GM18526 (cell line): ENCODE results near the gene KCTD3.

ENCODE experiments used
- POLR2A ChIP-seq: IDR thresholded peaks from 3 replicates; pipeline ENCODE4 v1.6.1; 2011; ENCODE audit not compliant: insufficient read length; ENCODE audit errors: extremely low read depth

The KCTD3 gene

DNA sequence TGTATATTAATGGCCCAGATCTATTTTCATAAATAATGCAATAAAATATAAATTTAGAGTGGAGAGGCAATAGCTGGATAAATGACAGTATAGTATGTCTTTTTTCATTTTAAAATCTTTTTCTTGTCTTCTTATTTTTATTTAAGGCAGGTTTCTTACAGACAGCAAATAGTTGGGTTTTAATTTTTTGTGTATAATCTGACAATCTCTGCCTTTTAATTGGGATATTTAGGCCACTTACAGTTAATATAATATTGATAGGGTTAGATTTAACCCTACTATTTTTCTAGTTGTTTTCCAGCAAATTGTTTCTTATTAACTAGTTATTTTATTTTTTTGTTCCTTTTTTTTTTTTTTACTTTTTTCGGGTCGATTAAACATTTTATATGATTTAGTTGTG is 23.3 kb upstream of the KCTD3 start:
- TF ChIP-seq POLR2A = no peak

DNA sequence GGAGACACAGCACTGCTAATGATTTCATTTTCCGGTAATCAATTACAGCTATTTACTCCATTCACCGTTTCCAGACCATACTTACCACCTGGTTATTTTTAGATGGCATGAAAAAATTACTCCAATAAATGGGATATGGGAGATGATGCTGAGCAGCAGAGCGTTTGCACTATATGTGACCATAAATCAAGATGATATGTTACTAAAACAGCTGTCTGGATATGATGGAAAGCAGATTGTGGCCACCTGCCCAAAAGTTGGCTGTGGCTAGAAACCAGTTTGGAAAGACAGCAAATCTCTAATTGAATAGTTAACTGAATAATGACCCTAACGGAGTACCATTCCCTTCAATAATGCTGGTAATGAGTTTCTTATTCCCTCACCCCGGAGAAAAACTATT is 22.5 kb upstream of the KCTD3 start:
- no peak for TF ChIP-seq POLR2A

DNA sequence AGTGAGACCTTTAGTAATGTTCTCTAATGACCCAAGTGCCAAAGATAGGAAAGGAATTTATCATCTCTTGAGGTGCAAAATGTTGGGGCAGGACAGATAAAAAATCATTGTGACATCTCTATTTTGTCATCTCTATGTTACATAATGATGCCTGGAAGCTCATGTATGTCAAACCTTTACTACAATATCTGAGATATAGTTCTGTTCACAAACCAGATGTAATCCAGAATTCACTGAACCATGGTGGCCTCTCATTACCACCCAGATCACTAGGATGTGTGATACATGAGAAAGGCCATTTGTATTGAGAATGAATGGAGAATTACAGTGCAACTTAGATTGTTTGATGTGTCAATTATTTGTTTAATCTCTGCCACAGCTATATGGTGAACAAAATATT is 22.0 kb upstream of the KCTD3 start:
- TF ChIP-seq POLR2A = no peak

DNA sequence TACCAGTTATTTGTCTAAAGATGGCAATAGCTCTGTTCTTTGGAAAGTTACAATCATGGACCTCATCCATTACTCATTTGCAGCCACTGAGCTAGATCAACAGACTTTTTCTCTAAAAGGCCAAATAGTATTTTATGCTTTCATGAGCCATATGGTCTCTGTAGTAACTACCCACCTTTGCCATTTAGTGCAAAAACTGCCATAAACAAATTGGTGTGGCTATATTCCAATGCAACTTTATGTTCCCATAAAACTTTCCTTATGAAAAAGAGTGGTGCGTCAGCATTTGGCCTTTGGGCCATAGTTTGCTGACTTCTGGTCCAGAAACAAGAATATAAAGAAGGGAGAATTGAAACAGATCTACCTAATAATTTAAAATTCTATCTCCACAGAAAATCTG is 20.1 kb upstream of the KCTD3 start:
- TF ChIP-seq POLR2A = no peak

DNA sequence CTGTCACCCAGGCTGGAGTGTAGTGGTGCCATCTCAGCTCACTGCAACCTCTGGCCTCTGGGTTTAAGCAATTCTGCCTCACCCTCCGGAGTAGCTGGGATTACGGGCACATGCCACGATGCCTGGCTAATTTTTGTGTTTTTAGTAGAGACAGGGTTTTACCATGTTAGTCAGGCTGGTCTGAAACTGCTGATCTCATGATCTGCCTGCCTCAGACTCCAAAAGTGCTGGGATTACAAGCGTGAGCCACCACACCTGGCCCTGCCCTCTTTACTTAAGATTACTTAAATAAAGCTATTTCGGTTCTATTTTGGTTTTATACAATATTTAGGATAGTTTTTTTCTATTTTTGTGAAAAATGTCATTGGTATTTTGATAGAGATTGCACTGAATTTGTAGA is 15.3 kb upstream of the KCTD3 start:
- no peak for TF ChIP-seq POLR2A

DNA sequence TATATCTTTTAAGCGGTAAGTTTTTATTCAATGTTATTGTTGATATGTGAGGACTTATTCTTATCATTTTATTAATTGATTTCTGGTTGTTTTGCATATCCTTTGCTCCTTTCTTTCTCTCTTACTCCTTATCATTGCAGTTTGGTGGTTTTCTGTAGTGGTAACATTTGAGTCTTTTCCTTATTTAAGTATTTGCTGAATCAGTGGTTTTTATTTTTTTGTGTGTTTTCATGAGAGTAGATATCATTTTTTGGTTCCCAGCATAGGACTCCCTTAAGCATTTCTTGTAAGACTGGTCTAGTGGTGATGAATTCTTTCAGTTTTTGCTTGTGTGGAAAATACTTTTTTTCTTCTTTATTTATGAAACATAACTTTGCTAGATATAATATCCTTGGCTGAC is 12.2 kb upstream of the KCTD3 start:
- TF ChIP-seq POLR2A = no peak

DNA sequence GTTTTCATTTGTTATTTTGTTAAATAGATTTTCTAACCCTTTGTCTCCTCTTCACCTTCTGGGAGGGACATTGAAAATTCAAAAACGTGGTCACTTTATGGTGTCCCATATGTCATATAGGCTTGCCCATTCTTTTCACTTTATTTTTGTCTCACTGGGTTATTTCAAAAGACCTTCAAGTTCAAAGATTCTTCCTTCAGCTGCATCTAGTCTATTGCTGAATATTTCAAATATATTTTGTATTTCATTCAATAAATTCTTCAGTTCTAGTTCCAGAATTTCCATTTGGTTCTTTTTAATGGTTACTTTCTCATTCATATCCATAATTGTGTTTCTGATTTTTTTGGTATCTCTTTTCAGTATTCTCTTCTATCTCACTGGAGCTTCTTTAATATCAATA is 11.6 kb upstream of the KCTD3 start:
- no peak for TF ChIP-seq POLR2A

DNA sequence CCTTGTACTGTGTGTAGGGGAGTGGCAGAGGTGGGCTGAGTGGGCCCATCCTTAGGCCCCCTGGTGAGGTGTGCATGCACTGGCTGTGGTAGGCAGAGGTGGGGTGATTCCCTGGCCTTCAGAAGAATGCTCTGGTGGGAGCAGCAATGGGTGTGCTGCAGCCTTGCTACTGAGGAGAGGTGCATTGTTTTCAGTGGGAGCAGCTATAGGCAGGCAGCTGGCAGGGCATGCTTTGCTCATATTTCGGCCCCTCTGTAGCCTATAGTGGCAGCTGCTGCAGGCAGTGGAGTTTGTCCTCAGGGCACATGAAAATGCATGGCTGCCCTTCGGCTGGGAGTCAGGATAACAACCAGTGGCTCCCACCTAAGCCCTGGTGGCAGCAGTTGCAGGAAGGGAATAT is 10.1 kb upstream of the KCTD3 start:
- TF ChIP-seq POLR2A = no peak

DNA sequence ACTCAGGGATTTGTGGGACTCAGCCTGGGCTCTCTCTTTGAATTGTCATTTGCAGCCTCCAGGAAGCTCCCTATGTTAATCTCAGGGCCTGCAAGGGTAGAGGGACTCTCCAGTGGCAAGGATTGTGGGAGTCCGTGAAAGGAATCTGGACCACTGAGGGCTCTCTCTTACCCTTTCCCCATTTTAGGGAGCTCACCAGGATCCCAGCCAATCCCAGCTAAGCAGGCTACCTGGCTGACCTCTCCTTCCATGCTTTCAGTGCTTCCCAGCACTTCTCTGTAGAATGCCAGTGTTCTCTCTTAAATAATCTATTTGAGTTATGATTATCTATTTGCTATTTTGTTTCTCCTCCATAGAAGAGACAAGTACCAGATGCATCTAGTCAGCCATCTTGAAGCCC is 9.6 kb upstream of the KCTD3 start:
- TF ChIP-seq POLR2A = no peak

DNA sequence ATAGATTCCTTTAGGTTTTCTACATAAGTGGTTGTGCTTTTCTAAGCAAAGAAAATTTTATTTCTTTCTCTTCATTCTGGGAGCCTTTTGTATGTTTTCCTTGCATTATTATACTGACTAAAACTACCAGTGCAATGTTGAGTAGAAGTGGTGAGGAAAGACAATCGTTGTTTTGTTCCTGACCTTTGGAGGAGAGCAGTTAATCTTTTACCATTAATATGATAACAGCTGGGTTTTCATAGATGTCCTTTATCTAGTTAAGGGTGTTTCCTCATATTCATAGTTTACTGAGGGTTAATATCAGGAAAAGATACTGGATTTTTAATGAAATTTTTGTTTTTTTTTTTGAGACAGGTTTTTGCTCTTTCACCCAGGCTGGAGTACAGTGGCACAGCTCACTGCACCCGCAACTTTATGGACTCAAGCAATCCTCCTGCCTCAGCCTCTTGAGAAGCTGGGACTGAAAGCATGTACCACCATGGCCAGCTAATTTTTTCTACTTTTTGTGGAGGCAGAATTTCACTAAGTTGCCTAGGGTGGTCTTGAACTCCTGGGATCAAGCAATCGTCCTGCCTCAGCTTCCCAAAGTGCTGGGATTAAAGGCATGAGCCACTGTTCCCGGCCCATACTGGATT is 9.0 kb upstream of the KCTD3 start:
- no peak for TF ChIP-seq POLR2A

DNA sequence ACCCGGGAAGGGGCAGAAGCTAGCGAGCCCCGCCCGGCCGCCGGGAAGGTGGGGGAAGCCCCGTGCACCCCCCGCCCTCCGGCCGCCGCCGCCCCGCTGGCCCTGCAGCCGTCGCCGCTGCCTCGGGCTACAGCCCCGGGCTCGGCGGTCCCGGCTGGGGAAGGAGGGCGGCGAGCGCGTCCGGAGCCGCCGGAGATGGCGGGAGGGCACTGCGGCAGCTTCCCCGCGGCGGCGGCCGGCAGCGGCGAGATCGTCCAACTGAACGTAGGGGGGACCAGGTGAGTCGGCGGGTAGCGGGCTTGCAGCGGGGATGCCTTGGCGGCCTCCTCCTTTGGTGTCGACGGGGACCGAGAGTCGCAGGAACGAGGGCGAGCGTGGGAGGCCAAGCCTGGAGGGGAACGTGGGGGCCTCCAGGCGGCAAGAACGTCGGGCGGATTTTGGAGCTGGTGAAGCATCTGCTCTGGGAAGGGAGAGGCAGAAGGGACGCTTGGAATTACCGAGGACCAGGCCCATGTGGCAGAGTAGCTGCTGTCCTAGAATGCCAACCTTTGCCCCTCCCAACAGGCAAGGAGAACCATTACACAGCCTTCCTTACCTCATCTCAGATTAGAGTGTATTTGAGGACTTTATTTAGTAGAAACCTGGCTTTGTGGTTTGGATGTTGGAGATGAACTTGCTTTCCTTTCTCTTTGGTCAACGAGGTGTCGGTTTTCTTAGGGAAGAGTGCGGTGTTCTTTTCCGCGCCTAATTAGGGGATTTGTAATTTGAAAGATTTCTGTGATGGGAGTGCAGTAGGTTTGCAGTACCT is 591 bp downstream of the KCTD3 start:
- no peak for TF ChIP-seq POLR2A

DNA sequence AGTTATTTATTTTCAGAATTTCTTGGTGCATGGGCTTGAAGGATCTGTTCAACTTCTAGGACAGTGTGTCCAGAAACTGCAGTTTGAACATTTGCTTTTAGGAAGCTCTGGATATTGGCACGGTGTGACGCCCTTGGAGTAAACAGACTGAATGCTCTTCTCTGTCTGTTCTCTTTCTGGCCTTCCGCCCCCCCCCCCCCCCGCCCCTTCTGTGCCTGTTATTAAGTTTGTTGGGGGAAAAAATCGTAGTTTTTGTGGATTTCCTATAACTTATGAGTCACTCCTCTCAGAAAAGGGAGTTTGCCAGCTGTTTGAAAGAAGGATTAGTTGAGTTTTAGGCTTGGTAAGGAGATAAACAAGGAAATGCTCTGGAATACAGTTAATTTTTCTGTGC is 1.2 kb downstream of the KCTD3 start:
- no peak for TF ChIP-seq POLR2A

DNA sequence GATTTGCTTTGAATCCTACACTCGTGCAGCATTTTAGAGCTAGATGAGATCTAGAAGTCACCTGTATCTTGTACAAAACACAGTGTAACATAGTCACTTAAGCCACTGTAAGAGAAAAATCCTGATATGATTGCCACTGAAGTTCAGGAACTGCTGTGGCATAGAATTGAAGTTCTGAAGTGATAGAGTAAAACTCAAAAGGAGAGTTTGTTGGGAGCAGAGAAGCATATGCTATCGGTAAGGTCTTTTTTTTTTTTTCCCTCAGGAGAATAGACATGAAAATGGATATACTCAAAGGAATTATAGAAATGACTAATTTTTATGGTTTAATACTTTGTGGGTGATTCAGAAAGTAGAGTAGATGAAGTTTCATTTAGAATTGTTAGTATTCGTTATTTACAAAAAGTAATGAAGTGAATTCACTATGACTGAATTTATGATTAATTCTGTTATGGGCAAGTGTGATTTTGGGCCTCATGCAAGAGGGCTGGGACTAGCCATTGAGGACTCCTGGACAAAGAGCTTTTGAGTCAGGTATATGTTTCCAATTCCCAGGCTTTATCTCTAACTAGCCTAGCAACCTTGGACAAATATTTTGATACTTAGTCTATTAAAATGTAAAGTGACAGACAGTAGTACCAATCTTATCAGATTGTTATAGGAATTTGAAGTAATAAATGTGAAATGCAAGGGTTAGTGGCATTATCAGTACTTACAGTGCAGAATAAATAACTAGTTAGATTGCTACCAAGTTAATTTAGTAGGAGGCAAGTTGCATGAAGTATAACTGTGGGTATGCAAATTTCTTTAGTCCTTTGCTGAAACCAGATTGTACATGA is 3.1 kb downstream of the KCTD3 start:
- TF ChIP-seq POLR2A = no peak

DNA sequence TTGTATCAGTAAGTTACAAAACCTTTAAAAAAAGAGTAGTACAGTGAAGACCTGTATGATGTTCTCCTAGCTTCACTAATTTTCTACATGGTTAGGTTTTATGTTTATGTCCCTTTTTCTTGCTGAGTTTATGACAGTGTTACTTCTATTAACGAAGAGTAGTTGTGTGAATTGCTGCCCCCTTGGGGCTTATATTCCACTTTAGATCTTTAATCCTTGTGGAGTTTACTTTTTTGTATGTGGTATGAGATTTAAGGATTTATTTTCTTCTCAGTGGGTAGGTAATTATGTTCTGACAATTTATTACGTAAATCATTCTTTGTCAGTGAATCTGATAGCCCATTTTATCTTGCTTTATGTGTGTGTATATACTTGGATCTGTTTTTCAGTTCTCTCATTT is 14.8 kb downstream of the KCTD3 start:
- TF ChIP-seq POLR2A = no peak

DNA sequence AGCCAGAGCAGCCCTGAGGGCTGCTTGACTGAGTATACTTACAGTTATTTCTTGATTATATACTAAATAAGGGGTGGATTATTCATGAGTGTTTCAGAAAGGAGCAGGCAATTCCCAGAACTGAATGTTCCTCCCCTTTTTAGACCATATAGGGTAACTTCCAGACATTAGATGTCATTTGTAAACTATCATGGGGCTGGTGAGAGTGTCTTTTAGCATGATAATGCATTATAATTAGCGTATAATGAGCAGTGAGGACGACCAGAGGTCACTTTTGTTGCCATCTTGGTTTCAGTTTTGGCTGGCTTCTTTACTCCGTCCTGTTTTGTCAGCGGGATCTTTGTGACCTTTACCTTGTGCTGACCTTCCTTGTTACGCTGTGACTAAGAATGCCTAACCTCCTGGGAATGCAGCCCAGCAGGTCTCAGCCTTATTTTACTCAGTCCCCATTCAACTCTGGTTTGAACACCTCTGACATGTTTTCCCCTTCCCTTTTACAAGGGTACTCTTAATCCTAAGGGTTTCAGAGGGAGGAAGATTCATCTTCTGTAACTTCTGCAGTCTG is 16.2 kb downstream of the KCTD3 start:
- no peak for TF ChIP-seq POLR2A

DNA sequence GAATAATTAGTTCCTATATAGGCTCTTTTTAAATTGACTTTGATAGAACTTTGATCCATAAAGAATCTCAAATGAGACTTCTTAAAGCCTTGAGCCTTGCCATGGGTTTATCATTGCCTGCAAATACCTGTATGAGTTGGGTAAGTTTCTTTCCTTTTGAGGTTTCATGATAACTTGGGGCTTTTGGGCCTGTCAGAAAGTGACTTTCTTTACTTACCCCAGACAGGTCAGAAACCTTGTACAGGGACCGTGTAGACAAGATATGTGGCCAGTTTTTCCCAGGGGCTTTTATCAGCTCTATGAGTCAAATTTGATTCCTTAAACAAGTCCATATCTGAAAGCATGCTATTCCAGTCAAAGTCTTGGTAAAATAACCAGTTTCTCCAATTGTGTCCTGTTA is 17.3 kb downstream of the KCTD3 start:
- TF ChIP-seq POLR2A = no peak
